SK-N-SH treated with all-trans-retinoic acid at 6 μM for 48 hours (cell line): ENCODE measurements around the gene NKAIN4.

ENCODE experiments used
- ATAC-seq: fragments of 200-7000 bp; cut with Tn5 transposase; 3 replicates; pipeline ENCODE4 v1.9.1; 2020; ENCODE audit warnings: mild to moderate bottlenecking, moderate library complexity
- BACH2 ChIP-seq: fragments of 250-450 bp; sonication (Bioruptor Pico); IDR thresholded peaks from 2 replicates; pipeline ENCODE4 v1.9.0; 2021; ENCODE audit warnings: mild to moderate bottlenecking, borderline replicate concordance
- CREB5 ChIP-seq: fragments of 250-450 bp; sonication (Bioruptor Pico); IDR thresholded peaks from 2 replicates; pipeline ENCODE4 v1.5.1; 2020; ENCODE audit warnings: low read depth, mild to moderate bottlenecking, moderate library complexity
- CSDC2 ChIP-seq: fragments of 250-450 bp; sonication (Bioruptor Pico); IDR thresholded peaks from 2 replicates; pipeline ENCODE4 v1.5.0; 2020; ENCODE audit warnings: mild to moderate bottlenecking, moderate library complexity
- CSRNP3 ChIP-seq: fragments of 250-450 bp; sonication (Bioruptor Pico); IDR thresholded peaks from 2 replicates; pipeline ENCODE4 v1.5.1; 2021; ENCODE audit warnings: mild to moderate bottlenecking, moderate library complexity
- ESRRG ChIP-seq: fragments of 250-450 bp; sonication (Bioruptor Pico); IDR thresholded peaks from 2 replicates; pipeline ENCODE4 v1.6.1; 2021; ENCODE audit warnings: mild to moderate bottlenecking
- GLIS3 ChIP-seq: fragments of 250-450 bp; sonication (Bioruptor Pico); IDR thresholded peaks from 2 replicates; pipeline ENCODE4 v1.5.0; 2020; ENCODE audit warnings: mild to moderate bottlenecking, moderate library complexity
- PATZ1 ChIP-seq: fragments of 250-450 bp; sonication (Bioruptor Pico); IDR thresholded peaks from 2 replicates; pipeline ENCODE4 v1.8.0; 2020; ENCODE audit warnings: mild to moderate bottlenecking, moderate library complexity, borderline replicate concordance
- POU6F1 ChIP-seq: fragments of 250-450 bp; sonication (Bioruptor Pico); IDR thresholded peaks from 2 replicates; pipeline ENCODE4 v1.8.0; 2021; ENCODE audit warnings: low read depth, mild to moderate bottlenecking, moderate library complexity, borderline replicate concordance
- PPARA ChIP-seq: fragments of 250-450 bp; sonication (Bioruptor Pico); IDR thresholded peaks from 2 replicates; pipeline ENCODE4 v1.5.0; 2020; ENCODE audit warnings: mild to moderate bottlenecking, borderline replicate concordance
- RARB ChIP-seq: fragments of 250-450 bp; sonication (Bioruptor Pico); IDR thresholded peaks from 2 replicates; pipeline ENCODE4 v1.8.0; 2021; ENCODE audit warnings: mild to moderate bottlenecking, moderate library complexity
- SNAI2 ChIP-seq: fragments of 250-450 bp; sonication (Bioruptor Pico); IDR thresholded peaks from 2 replicates; pipeline ENCODE4 v1.5.0; 2020; ENCODE audit warnings: mild to moderate bottlenecking, moderate library complexity
- TCF4 ChIP-seq: fragments of 250-450 bp; sonication (Bioruptor Pico); IDR thresholded peaks from 2 replicates; pipeline ENCODE4 v1.8.0; 2021; ENCODE audit warnings: mild to moderate bottlenecking, moderate library complexity, borderline replicate concordance
- TOX ChIP-seq: fragments of 250-450 bp; sonication (Bioruptor Pico); IDR thresholded peaks from 2 replicates; pipeline ENCODE4 v1.8.0; 2021; ENCODE audit warnings: mild to moderate bottlenecking, moderate library complexity, borderline replicate concordance
- TSHZ2 ChIP-seq: fragments of 250-450 bp; sonication (Bioruptor Pico); IDR thresholded peaks from 2 replicates; pipeline ENCODE4 v1.5.0; 2020; ENCODE audit warnings: mild to moderate bottlenecking, moderate library complexity
- ZFP3 ChIP-seq: fragments of 250-450 bp; sonication (Bioruptor Pico); IDR thresholded peaks from 2 replicates; pipeline ENCODE4 v1.5.0; 2020; ENCODE audit warnings: mild to moderate bottlenecking, moderate library complexity
- ZFP30 ChIP-seq: fragments of 450-650 bp; formaldehyde crosslinking; IDR thresholded peaks from 2 replicates; pipeline ENCODE4 v1.5.0; 2022; ENCODE audit warnings: mild to moderate bottlenecking, moderate library complexity
- ZNF565 ChIP-seq: fragments of 450-650 bp; formaldehyde crosslinking; conservative IDR thresholded peaks from 2 replicates; pipeline ENCODE4 v1.5.0; 2020; ENCODE audit warnings: low read depth, mild to moderate bottlenecking, moderate library complexity
- ZNF70 ChIP-seq: fragments of 450-650 bp; formaldehyde crosslinking; IDR thresholded peaks from 2 replicates; pipeline ENCODE4 v1.5.0; 2020; ENCODE audit warnings: mild to moderate bottlenecking, moderate library complexity

The NKAIN4 gene

GRCh38 chr20:63285636-63286615 lies 31.7 kb upstream of the NKAIN4 start:
- TF ChIP-seq TCF4 (CRISPR knock-in tag) (no peak), ZNF70 (no peak), BACH2 (CRISPR knock-in tag) (no peak), POU6F1 (CRISPR knock-in tag) (no peak), CSDC2 (CRISPR knock-in tag) (no peak), CSRNP3 (CRISPR knock-in tag) (no peak), GLIS3 (CRISPR knock-in tag) (no peak)
- ATAC-seq: no peak

- TF ChIP-seq RARB (CRISPR knock-in tag) (no peak), ZFP30 (no peak)
- no peak for ATAC-seq
Measured at GRCh38 chr20:63284981-63285524, 30.8 kb upstream of the NKAIN4 start.

GRCh38 chr20:63284544-63284949 lies 30.3 kb upstream of the NKAIN4 start:
- ATAC-seq: no peak
- no peak for TF ChIP-seq PPARA (CRISPR knock-in tag)
- TF ChIP-seq ZFP30: no peak
- no peak for TF ChIP-seq RARB (CRISPR knock-in tag)
- TF ChIP-seq BACH2 (CRISPR knock-in tag): no peak
- no peak for TF ChIP-seq GLIS3 (CRISPR knock-in tag)
- no peak for TF ChIP-seq TSHZ2
- TF ChIP-seq ZFP3 (CRISPR knock-in tag): no peak
- no peak for TF ChIP-seq PATZ1 (CRISPR knock-in tag)
- no peak for TF ChIP-seq CSDC2 (CRISPR knock-in tag)
- no peak for TF ChIP-seq TOX (CRISPR knock-in tag)
- no peak for TF ChIP-seq TCF4 (CRISPR knock-in tag)
- TF ChIP-seq CREB5 (CRISPR knock-in tag): no peak
- no peak for TF ChIP-seq SNAI2 (CRISPR knock-in tag)

GRCh38 chr20:63284083-63284440 lies 29.8 kb upstream of the NKAIN4 start:
- no peak for TF ChIP-seq RARB (CRISPR knock-in tag)
- no peak for TF ChIP-seq TSHZ2
- no peak for TF ChIP-seq CSDC2 (CRISPR knock-in tag)
- no peak for TF ChIP-seq ZFP30
- TF ChIP-seq TOX (CRISPR knock-in tag): no peak
- no peak for TF ChIP-seq GLIS3 (CRISPR knock-in tag)
- TF ChIP-seq ESRRG: no peak
- TF ChIP-seq ZNF565 (CRISPR knock-in tag): no peak
- no peak for TF ChIP-seq ZNF70
- ATAC-seq: no peak
